Fibroblast of lung (primary cell): Measurements from ENCODE around the gene MUC6. TPM values are rescaled to one million over a fixed set of nuclear protein-coding genes. Genes with fewer than 3 reads are reported as not detected.

Experiments used
- DNase-seq, 2 donors: peaks; one replicate each; pipeline versions ENCODE4 v3.0.0 to v3.0.0-alpha.2; 2010; ENCODE audit warnings: low read depth in 2 of 2
- H2AFZ ChIP-seq: 2 replicates; pipeline ENCODE4 v1.5.1; 2012; ENCODE audit warnings: low read length, control low read depth, inconsistent platforms
- H3K27ac ChIP-seq: 2 replicates; pipeline ENCODE4 v1.5.1; 2011; ENCODE audit warnings: low read length, control low read depth; ENCODE audit not compliant: insufficient read depth
- H3K27me3 ChIP-seq: 2 replicates; pipeline ENCODE4 v1.5.1; 2011; ENCODE audit warnings: mild to moderate bottlenecking, low read length; ENCODE audit not compliant: control insufficient read depth, insufficient read depth
- H3K36me3 ChIP-seq: 2 replicates; pipeline ENCODE4 v1.5.1; 2011; ENCODE audit warnings: low read length; ENCODE audit not compliant: control insufficient read depth, insufficient read depth
- H3K4me1 ChIP-seq: 2 replicates; pipeline ENCODE4 v1.5.1; 2011; ENCODE audit warnings: low read length; ENCODE audit not compliant: control insufficient read depth, insufficient read depth; ENCODE audit errors: extremely low read depth
- H3K4me2 ChIP-seq: 2 replicates; pipeline ENCODE4 v1.5.1; 2011; ENCODE audit warnings: low read length, control low read depth; ENCODE audit not compliant: insufficient read depth; ENCODE audit errors: extremely low read depth
- H3K4me3 ChIP-seq, 4 experiments: fragments of 200-600 bp in 1 of 4; sonication (generic) in 1 of 4; replicated peaks in 1 of 4; 2 replicates each; pipeline ENCODE4 v1.5.1; 2011 to 2016; ENCODE audit warnings: low read length in 4 of 4, low read depth in 3 of 4, mild to moderate bottlenecking in 3 of 4, control low read depth in 2 of 4, inconsistent platforms in 1 of 4, mixed read lengths in 1 of 4; ENCODE audit not compliant: insufficient read depth in 1 of 4; ENCODE audit errors: control extremely low read depth in 1 of 4
- H3K79me2 ChIP-seq: 2 replicates; pipeline ENCODE4 v1.5.1; 2012; ENCODE audit warnings: mild to moderate bottlenecking, low read length, inconsistent platforms; ENCODE audit not compliant: control insufficient read depth, insufficient read depth
- H3K9ac ChIP-seq: 2 replicates; pipeline ENCODE4 v1.5.1; 2011; ENCODE audit warnings: mild to moderate bottlenecking, low read length, control low read depth; ENCODE audit not compliant: insufficient read depth
- H3K9me3 ChIP-seq: 2 replicates; pipeline ENCODE4 v1.5.1; 2012; ENCODE audit warnings: low read depth, low read length; ENCODE audit not compliant: control insufficient read depth, insufficient read depth
- H4K20me1 ChIP-seq: 2 replicates; pipeline ENCODE4 v1.5.1; 2011; ENCODE audit warnings: low read length; ENCODE audit not compliant: control insufficient read depth, insufficient read depth; ENCODE audit errors: extremely low read depth
- CTCF ChIP-seq, 2 donors: IDR thresholded peaks in 1 of 2; conservative IDR thresholded peaks in 1 of 2; 1 replicate in 1 of 2; 2 replicates in 1 of 2; pipeline ENCODE4 v1.5.1; 2011 to 2012; ENCODE audit warnings: low read length in 2 of 2, control low read depth in 1 of 2, inconsistent platforms in 1 of 2, low read depth in 1 of 2, mild to moderate bottlenecking in 1 of 2
- EZH2 ChIP-seq: IDR thresholded peaks from 2 replicates; pipeline ENCODE4 v1.5.1; 2012; ENCODE audit warnings: low read length, control low read depth, mild to moderate bottlenecking; ENCODE audit errors: missing control alignments
- polyA plus RNA-seq, 2 donors: library from polyadenylated mRNA; depleted of rRNA in 1 of 2; stranded (reverse) in 1 of 2; unstranded in 1 of 2; fragments of >200 nt; gene quantifications; 2 replicates each; pipeline ENCODE4 v1.2.1, GENCODE V29; 2011 to 2012; ENCODE audit warnings: missing spikeins in 1 of 2
- total RNA-seq: library from RNA; depleted of rRNA; stranded (reverse); fragments of >200 nt; gene quantifications from 2 replicates; pipeline ENCODE4 v1.2.1, GENCODE V29; 2014

Gene MUC6
- total and polyA plus RNA-seq, 2 donors (not counting 1 experiment from before 2014, with no cell fraction given) = not detected

DNA sequence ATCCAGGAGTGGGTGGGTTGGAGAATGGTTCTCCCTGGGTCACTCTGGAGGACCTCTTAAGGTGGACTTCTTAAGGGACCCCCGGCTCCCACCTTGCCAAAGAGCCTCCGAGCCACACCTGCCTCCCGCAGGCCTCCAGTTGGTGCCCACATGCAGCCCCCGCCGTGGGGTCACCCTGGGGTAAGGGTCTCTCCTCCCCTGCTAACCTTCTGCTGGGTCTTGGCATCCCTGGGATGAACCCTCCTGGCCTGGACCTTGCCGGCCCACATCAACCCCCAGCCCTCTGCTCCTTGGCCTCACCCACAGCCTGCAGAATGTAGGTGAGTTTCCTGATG, 12.5 kb upstream of the MUC6 start:
- H3K36me3 ChIP-seq = no peaks in the 10 kb centered on the region
- no peaks in the 10 kb centered on the region for H3K9me3 ChIP-seq
- no peaks in the 10 kb centered on the region for H3K4me1 ChIP-seq
- DNase-seq = no peak
- no peaks in the 10 kb centered on the region for H3K79me2 ChIP-seq
- H3K9ac ChIP-seq = no peak overlapping the region
- TF ChIP-seq CTCF (conservative IDR thresholded peaks at IDR 0.05 in 1 of 2, IDR thresholded peaks at IDR 0.05 in 1 of 2; ENCODE audit: low read depth in 1 of 2, low read length in 2 of 2) (no peak), EZH2 (no peak)
- no peaks in the 10 kb centered on the region for H4K20me1 ChIP-seq
- H3K27me3 ChIP-seq = peaks cover 7% of the 10 kb centered on the region
- no peak overlapping the region for H2AFZ ChIP-seq
- no peak overlapping the region for H3K27ac ChIP-seq
- no peak overlapping the region for H3K4me3 ChIP-seq
- no peak overlapping the region for H3K4me2 ChIP-seq

DNA sequence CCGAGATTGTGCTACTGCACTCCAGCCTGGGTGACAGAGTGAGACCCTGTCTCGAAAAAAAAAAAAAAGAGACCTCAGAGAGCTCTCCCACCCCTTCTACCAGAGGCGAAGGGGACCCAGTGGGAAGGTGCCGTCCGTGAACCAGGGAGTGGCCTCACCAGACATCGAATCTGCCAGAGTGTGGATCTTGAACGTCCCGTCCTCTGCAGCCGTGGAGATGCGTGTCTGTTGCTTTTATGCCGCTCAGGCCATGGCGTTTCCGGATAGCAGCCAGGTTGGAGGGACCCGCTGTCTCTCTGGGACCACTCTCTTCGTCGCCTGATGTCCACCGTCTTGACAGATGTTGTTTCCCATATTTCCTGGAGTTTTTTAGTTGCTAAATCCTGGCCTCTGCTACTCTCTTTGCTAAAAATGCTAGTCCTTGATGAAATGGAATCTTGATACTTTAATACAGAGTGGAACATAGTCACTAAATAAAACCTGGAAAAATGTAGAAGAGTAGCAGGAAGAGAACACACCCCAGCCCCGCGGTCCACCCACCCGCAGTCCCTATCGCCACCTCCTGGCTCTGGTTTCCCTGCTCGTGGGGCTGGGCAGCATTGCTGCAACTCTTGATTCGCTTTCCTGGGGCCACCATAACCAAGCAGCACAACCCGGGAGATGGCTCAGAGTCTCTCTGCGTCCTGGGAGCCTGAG, 12.0 kb upstream of the MUC6 start:
- no peak overlapping the region for H3K27ac ChIP-seq
- H3K4me3 ChIP-seq = no peak overlapping the region
- H3K36me3 ChIP-seq = no peaks in the 10 kb centered on the region
- H3K9me3 ChIP-seq = no peaks in the 10 kb centered on the region
- peaks cover 5% of the 10 kb centered on the region for H3K27me3 ChIP-seq
- H3K79me2 ChIP-seq = no peaks in the 10 kb centered on the region
- no peak overlapping the region for H2AFZ ChIP-seq
- H3K9ac ChIP-seq = no peak overlapping the region
- H3K4me1 ChIP-seq = no peaks in the 10 kb centered on the region
- no peak overlapping the region for H3K4me2 ChIP-seq
- no peak for DNase-seq
- no peaks in the 10 kb centered on the region for H4K20me1 ChIP-seq
- TF ChIP-seq EZH2 (no peak), CTCF (conservative IDR thresholded peaks at IDR 0.05 in 1 of 2, IDR thresholded peaks at IDR 0.05 in 1 of 2; ENCODE audit: low read depth in 1 of 2, low read length in 2 of 2) (no peak)

DNA sequence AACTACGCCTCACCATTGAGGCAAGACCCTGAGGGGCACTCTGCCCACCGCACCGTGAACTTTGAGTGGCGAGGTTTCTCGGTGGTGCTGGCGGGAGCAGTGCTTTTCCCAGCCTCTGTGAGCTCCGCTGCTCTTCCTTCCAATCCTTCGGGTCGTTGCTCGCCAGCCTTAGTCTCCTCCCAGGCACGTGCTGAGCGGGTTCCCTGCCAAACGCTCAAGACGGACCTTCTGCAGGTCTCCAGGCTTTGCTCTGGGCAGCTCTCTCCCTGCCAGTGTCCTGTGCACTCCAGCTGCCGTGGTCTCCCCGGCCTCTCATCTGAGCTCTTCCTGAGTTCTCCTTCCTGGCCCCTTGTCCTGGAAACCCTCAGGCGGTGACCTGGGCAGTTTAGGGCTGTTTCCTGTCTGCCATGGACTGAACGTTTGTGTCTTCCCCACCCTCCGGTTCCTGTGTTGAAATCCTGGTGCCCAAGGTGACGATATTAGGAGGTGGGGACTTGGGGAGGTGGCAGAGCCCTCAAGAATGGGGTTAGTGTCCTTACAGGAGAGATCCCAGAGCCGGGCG, 11.2 kb upstream of the MUC6 start:
- DNase-seq = no peak
- H3K36me3 ChIP-seq = no peaks in the 10 kb centered on the region
- H3K9me3 ChIP-seq = no peaks in the 10 kb centered on the region
- H2AFZ ChIP-seq = no peak overlapping the region
- H3K4me3 ChIP-seq = no peak overlapping the region
- H4K20me1 ChIP-seq = no peaks in the 10 kb centered on the region
- H3K27me3 ChIP-seq = peaks cover 5% of the 10 kb centered on the region
- no peak overlapping the region for H3K27ac ChIP-seq
- H3K4me2 ChIP-seq = no peak overlapping the region
- no peak overlapping the region for H3K9ac ChIP-seq
- no peaks in the 10 kb centered on the region for H3K79me2 ChIP-seq
- TF ChIP-seq CTCF (conservative IDR thresholded peaks at IDR 0.05 in 1 of 2, IDR thresholded peaks at IDR 0.05 in 1 of 2; ENCODE audit: low read depth in 1 of 2, low read length in 2 of 2) (no peak), EZH2 (no peak)
- no peaks in the 10 kb centered on the region for H3K4me1 ChIP-seq
